Liver (tissue), 9 donors: ENCODE measurements around the gene SHC4. TPM values are rescaled to one million over a fixed set of nuclear protein-coding genes. Genes with fewer than 3 reads are reported as not detected.
"Not testable (repeated sequence)": the region's sequence is repeated elsewhere in the genome, so short reads cannot be mapped to it uniquely, and the experiment has no call there.

Experiments used
- DNase-seq: peaks from one replicate; pipeline ENCODE4 v3.0.0-alpha.2; 2017; ENCODE audit warnings: low spot score
- H3K27ac ChIP-seq, 2 donors: one replicate each; pipeline ENCODE4 v1.7.0; 2013; ENCODE audit warnings: inconsistent platforms in 2 of 2, low read length in 2 of 2, control low read depth in 1 of 2, low read depth in 1 of 2, mild to moderate bottlenecking in 1 of 2
- H3K27me3 ChIP-seq, 4 donors: one replicate each; pipeline versions ENCODE4 v1.6.1 to v1.7.0; 2013; ENCODE audit warnings: low read length in 3 of 4, inconsistent platforms in 1 of 4, mild to moderate bottlenecking in 1 of 4, moderate library complexity in 1 of 4; ENCODE audit not compliant: control insufficient read depth in 4 of 4, insufficient read depth in 4 of 4
- H3K36me3 ChIP-seq, 4 donors: one replicate each; pipeline versions ENCODE4 v1.6.1 to v1.7.0; 2013; ENCODE audit warnings: low read length in 3 of 4, mild to moderate bottlenecking in 3 of 4, low read depth in 1 of 4, moderate library complexity in 1 of 4; ENCODE audit not compliant: control insufficient read depth in 4 of 4, insufficient read depth in 3 of 4
- H3K4me1 ChIP-seq, 4 donors: one replicate each; pipeline versions ENCODE4 v1.6.1 to v1.7.0; 2013; ENCODE audit warnings: low read length in 3 of 4, mild to moderate bottlenecking in 3 of 4, moderate library complexity in 1 of 4; ENCODE audit not compliant: control insufficient read depth in 4 of 4, insufficient read depth in 4 of 4
- H3K4me3 ChIP-seq, 3 donors: one replicate each; pipeline versions ENCODE4 v1.6.1 to v1.7.0; 2013; ENCODE audit warnings: low read length in 3 of 3, control low read depth in 1 of 3, low read depth in 1 of 3, mild to moderate bottlenecking in 1 of 3
- H3K9ac ChIP-seq, 2 donors: one replicate each; pipeline ENCODE4 v1.7.0; 2013; ENCODE audit warnings: low read length in 2 of 2, mild to moderate bottlenecking in 2 of 2, moderate library complexity in 2 of 2, control low read depth in 1 of 2, low read depth in 1 of 2
- H3K9me3 ChIP-seq, 4 donors: one replicate each; pipeline versions ENCODE4 v1.6.1 to v1.7.0; 2013; ENCODE audit warnings: low read length in 3 of 4; ENCODE audit not compliant: control insufficient read depth in 4 of 4
- EGR1 ChIP-seq, 2 donors: IDR thresholded peaks; 2 replicates each; pipeline ENCODE4 v1.6.1; 2016 to 2018; ENCODE audit warnings: antibody characterized with exemption in 2 of 2, low read depth in 2 of 2
- FOXA1 ChIP-seq: IDR thresholded peaks from 2 replicates; pipeline ENCODE4 v1.6.1; 2016; ENCODE audit warnings: antibody characterized with exemption
- FOXA2 ChIP-seq: IDR thresholded peaks from 2 replicates; pipeline ENCODE4 v1.6.1; 2016; ENCODE audit warnings: antibody characterized with exemption
- GABPA ChIP-seq, 2 donors: IDR thresholded peaks in 1 of 2; conservative IDR thresholded peaks in 1 of 2; 2 replicates each; pipeline ENCODE4 v1.6.1; 2016; ENCODE audit warnings: antibody characterized with exemption in 2 of 2, mild to moderate bottlenecking in 1 of 2, moderate library complexity in 1 of 2
- HNF4A ChIP-seq, 2 donors: conservative IDR thresholded peaks; 2 replicates each; pipeline ENCODE4 v1.6.1; 2016; ENCODE audit warnings: antibody characterized with exemption in 2 of 2, mild to moderate bottlenecking in 2 of 2
- HNF4G ChIP-seq: IDR thresholded peaks from 2 replicates; pipeline ENCODE4 v1.6.1; 2016; ENCODE audit warnings: antibody characterized with exemption
- JUND ChIP-seq, 2 donors: IDR thresholded peaks; 2 replicates each; pipeline ENCODE4 v1.6.1; 2016; ENCODE audit warnings: antibody characterized with exemption in 2 of 2
- NR2F2 ChIP-seq: IDR thresholded peaks from 2 replicates; pipeline ENCODE4 v1.6.1; 2016; ENCODE audit warnings: antibody characterized with exemption
- RAD21 ChIP-seq, 2 donors: IDR thresholded peaks; 2 replicates each; pipeline ENCODE4 v1.6.1; 2016; ENCODE audit warnings: antibody characterized with exemption in 2 of 2, mild to moderate bottlenecking in 2 of 2
- REST ChIP-seq: IDR thresholded peaks from 2 replicates; pipeline ENCODE4 v1.6.1; 2016; ENCODE audit warnings: antibody characterized with exemption, mild to moderate bottlenecking
- RXRA ChIP-seq, 2 donors: IDR thresholded peaks; 2 replicates each; pipeline ENCODE4 v1.6.1; 2017 to 2018; ENCODE audit warnings: antibody characterized with exemption in 2 of 2, mild to moderate bottlenecking in 1 of 2
- SP1 ChIP-seq: IDR thresholded peaks from 2 replicates; pipeline ENCODE4 v1.6.1; 2018; ENCODE audit warnings: antibody characterized with exemption, mild to moderate bottlenecking
- TAF1 ChIP-seq: conservative IDR thresholded peaks from 2 replicates; pipeline ENCODE4 v1.6.1; 2016; ENCODE audit warnings: antibody characterized with exemption, mild to moderate bottlenecking
- YY1 ChIP-seq: IDR thresholded peaks from 2 replicates; pipeline ENCODE4 v1.6.1; 2016; ENCODE audit warnings: antibody characterized with exemption, mild to moderate bottlenecking
- ZBTB33 ChIP-seq: IDR thresholded peaks from 2 replicates; pipeline ENCODE4 v1.6.1; 2016; ENCODE audit warnings: antibody characterized with exemption
- WGBS: extraction: QIAGEN DNeasy Blood & Tissue Kit; methylation state at CpG from one replicate; pipeline ENCODE4 v1.1.7; 2013; 5-methylcytosine and 5-hydroxymethylcytosine counted together
- polyA plus RNA-seq, 2 donors: library from polyadenylated mRNA; stranded (reverse) in 1 of 2; unstranded in 1 of 2; fragments of 200-250 nt in 1 of 2; fragments of >200 nt in 1 of 2; fragmentation: Nextera tagmentation in 1 of 2; extraction: Ambion mirVana in 1 of 2; gene quantifications; one replicate each; pipeline versions ENCODE4 v1.2.1 to v1.2.3, GENCODE V29; 2013 to 2015
- total RNA-seq, 2 donors: library from RNA; depleted of rRNA; stranded (reverse); fragments of >200 nt; gene quantifications; one replicate each; pipeline ENCODE4 v1.2.3, GENCODE V29; 2014
- TF ChIP-seq, protein P1 (sequence below): fragments of 150-350 bp; IDR thresholded peaks from 2 replicates; pipeline ENCODE4 v1.5.1; 2017; ENCODE audit warnings: improper control_type of control experiment, low read depth, low read length; ENCODE audit not compliant: missing input control
- donor health status: healthy.
- donor health status: healthy.
- donor health status: healthy.
- donor health status: healthy.
- donor health status: healthy.

Gene SHC4
- total and polyA plus RNA-seq, 4 donors: under 0.01 to 0.19 (median 0.05) TPM

DNA sequence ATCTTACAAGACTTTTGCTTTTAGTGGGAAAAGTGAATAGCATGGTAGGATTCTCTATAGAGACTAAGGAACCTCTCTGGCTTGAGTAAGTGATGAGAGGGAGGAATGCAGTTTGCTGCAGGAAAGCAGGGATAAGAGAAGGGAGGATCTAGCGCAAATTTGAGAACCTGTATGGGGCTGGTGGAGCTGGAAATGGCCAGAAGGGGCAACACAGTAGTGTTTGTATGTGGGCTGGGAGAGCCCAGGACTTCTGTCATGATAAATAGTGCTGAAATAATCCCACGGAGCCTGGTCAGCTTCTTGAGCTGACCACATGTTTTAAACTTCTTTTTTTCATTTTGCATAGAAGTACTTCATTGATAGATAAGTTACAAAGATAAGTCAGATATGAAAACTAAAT lies 11.2 kb upstream of the SHC4 start:
- no peak overlapping the region for H3K27ac ChIP-seq
- H3K36me3 ChIP-seq: no peaks in the 10 kb centered on the region
- no peaks in the 10 kb centered on the region for H3K9me3 ChIP-seq
- H3K27me3 ChIP-seq: no peaks in the 10 kb centered on the region
- H3K9ac ChIP-seq: no peak overlapping the region
- DNase-seq: no peak
- 75% methylated on average over 2 of the region's 2 CpGs for WGBS
- H3K4me3 ChIP-seq: no peak overlapping the region
- H3K4me1 ChIP-seq: peaks cover 0 to 8% (median 0%) of the 10 kb centered on the region in 4 donors
- TF ChIP-seq GABPA (IDR thresholded peaks at IDR 0.05 in 1 of 2, conservative IDR thresholded peaks at IDR 0.05 in 1 of 2) (no peak), ZBTB33 (no peak), FOXA1 (no peak)

GRCh38 chr15:48972750-48973503 lies 9.2 kb upstream of the SHC4 start:
- TF ChIP-seq GABPA (IDR thresholded peaks at IDR 0.05 in 1 of 2, conservative IDR thresholded peaks at IDR 0.05 in 1 of 2): no peak
- no peak for TF ChIP-seq REST
- no peak for TF ChIP-seq HNF4A (conservative IDR thresholded peaks at IDR 0.05)
- TF ChIP-seq FOXA1: no peak
- no peak for TF ChIP-seq TAF1
- TF ChIP-seq, protein P1, sequence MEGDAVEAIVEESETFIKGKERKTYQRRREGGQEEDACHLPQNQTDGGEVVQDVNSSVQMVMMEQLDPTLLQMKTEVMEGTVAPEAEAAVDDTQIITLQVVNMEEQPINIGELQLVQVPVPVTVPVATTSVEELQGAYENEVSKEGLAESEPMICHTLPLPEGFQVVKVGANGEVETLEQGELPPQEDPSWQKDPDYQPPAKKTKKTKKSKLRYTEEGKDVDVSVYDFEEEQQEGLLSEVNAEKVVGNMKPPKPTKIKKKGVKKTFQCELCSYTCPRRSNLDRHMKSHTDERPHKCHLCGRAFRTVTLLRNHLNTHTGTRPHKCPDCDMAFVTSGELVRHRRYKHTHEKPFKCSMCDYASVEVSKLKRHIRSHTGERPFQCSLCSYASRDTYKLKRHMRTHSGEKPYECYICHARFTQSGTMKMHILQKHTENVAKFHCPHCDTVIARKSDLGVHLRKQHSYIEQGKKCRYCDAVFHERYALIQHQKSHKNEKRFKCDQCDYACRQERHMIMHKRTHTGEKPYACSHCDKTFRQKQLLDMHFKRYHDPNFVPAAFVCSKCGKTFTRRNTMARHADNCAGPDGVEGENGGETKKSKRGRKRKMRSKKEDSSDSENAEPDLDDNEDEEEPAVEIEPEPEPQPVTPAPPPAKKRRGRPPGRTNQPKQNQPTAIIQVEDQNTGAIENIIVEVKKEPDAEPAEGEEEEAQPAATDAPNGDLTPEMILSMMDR: no peak
- TF ChIP-seq RXRA (IDR thresholded peaks at IDR 0.05): no peak
- TF ChIP-seq YY1: no peak
- no peak for TF ChIP-seq FOXA2
- TF ChIP-seq EGR1 (IDR thresholded peaks at IDR 0.05; ENCODE audit: low read depth in 2 of 2): no peak
- no peak for TF ChIP-seq ZBTB33
- no peak for TF ChIP-seq RAD21 (IDR thresholded peaks at IDR 0.05)
- TF ChIP-seq SP1: no peak
- no peak for TF ChIP-seq NR2F2
- no peak for TF ChIP-seq JUND (IDR thresholded peaks at IDR 0.05)
- no peak for TF ChIP-seq HNF4G
- H3K4me3 ChIP-seq: no peak overlapping the region
- no peaks in the 10 kb centered on the region for H3K27me3 ChIP-seq
- no peak overlapping the region for H3K27ac ChIP-seq
- peaks cover 0 to 8% (median 0%) of the 10 kb centered on the region in 4 donors for H3K4me1 ChIP-seq
- H3K9me3 ChIP-seq: no peaks in the 10 kb centered on the region
- WGBS: 95% methylated on average over 35 of the region's 35 CpGs
- DNase-seq: no peak
- no peaks in the 10 kb centered on the region for H3K36me3 ChIP-seq
- H3K9ac ChIP-seq: no peak overlapping the region

DNA sequence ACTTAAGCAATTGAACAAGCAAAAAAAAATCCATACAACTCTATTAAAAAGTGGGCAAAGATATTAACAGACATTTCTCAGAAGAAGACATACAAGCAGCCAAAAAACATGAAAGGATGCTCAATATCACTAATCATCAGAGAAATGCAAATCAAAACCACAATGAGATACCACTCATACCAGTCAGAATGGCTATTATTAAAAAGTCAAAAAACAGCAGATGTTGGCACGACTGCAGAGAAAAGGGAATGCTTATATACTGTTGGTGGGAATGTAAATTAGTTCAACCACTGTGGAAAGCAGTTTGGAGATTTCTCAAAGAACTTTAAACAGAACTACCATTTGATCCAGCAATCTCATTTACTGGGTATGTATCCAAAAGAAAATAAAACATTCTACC lies 7.2 kb upstream of the SHC4 start:
- not testable (repeated sequence) for H3K9me3 ChIP-seq, H3K4me3 ChIP-seq, DNase-seq, H3K9ac ChIP-seq, H3K4me1 ChIP-seq, H3K27ac ChIP-seq, H3K36me3 ChIP-seq, H3K27me3 ChIP-seq
- WGBS: 79% methylated on average over 1 of the region's 1 CpG
